Activated B cell treated with CpG ODN at 0.5 μM for 24 hours (primary cell): ENCODE results near the gene GEMIN8. TPM values are rescaled to one million over a fixed set of nuclear protein-coding genes. Genes with fewer than 3 reads are reported as not detected.

Experiments
- ATAC-seq: fragments of 200-7000 bp; cut with Tn5 transposase; one replicate; pipeline ENCODE4 v1.10.0; 2021; ENCODE audit warnings: low read depth, mild to moderate bottlenecking, moderate library complexity
- CTCF ChIA-PET: fragments of 350-600 bp; sonication (Branson Sonifier 250); formaldehyde crosslinking; loops from one replicate; lab custom pipeline; 2021; ENCODE audit warnings: antibody characterized with exemption; lab: Charles Lee
- POLR2A ChIA-PET: fragments of 350-600 bp; sonication (Branson Sonifier 250); formaldehyde crosslinking; loops from one replicate; lab custom pipeline; 2021; ENCODE audit warnings: antibody characterized with exemption; lab: Charles Lee
- DNase-seq: peaks from one replicate; pipeline ENCODE4 v3.0.0; 2022
- H3K27ac Mint-ChIP-seq: one replicate; pipeline ENCODE4 v1.8.0; 2020; ENCODE audit warnings: mixed read lengths
- H3K27me3 Mint-ChIP-seq: one replicate; pipeline ENCODE4 v1.8.0; 2021; ENCODE audit warnings: mixed read lengths
- H3K36me3 Mint-ChIP-seq: one replicate; pipeline ENCODE4 v1.8.0; 2021; ENCODE audit warnings: low read depth, mixed read lengths
- H3K4me1 Mint-ChIP-seq: one replicate; pipeline ENCODE4 v1.8.0; 2021; ENCODE audit warnings: mixed read lengths
- H3K4me3 Mint-ChIP-seq: one replicate; pipeline ENCODE4 v1.8.0; 2020; ENCODE audit warnings: mild to moderate bottlenecking, mixed read lengths
- H3K9me3 Mint-ChIP-seq: one replicate; pipeline ENCODE4 v1.8.0; 2020; ENCODE audit warnings: mixed read lengths
- intact Hi-C: fragments of 100-400 bp; cut with micrococcal nuclease; formaldehyde crosslinking; loops from one replicate; pipeline ENCODE4 v1.15.1; 2024
- total RNA-seq: library from RNA; stranded (reverse); gene quantifications from 2 replicates; pipeline ENCODE4 v1.2.3, GENCODE V29; 2022
- TF ChIP-seq, protein P1 (sequence below): fragments of 200-600 bp; IDR thresholded peaks from one replicate; pipeline ENCODE4 v1.8.0; 2022; ENCODE audit warnings: antibody characterized with exemption, mild to moderate bottlenecking

The GEMIN8 gene
- total RNA-seq, 1 donor from 2014 or later, result 19.9 TPM

DNA sequence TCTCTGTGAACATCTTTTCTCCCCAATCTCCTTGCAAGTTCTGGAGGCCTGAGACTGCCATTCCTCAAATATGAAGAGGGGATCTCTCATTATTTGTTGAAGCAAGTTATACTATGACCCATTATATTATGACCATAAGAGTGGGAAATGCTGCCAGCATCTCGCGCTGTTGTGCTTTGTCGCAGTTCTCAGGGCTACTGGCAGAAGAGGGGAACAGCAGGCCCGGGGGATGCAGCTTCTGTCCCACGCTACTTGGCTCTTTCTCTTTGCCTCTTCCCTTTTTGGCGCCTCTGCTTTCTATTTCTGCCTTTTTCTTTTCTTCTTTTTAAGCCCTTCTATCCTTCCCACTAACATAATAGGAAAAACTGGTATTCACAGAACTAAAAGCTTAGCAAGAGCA lies 64.2 kb downstream of the GEMIN8 start:
- Mint-ChIP-seq H3K4me1 (no peaks in the 10 kb centered on the region), H3K27ac (no peak overlapping the region), H3K9me3 (no peaks in the 10 kb centered on the region), H3K4me3 (no peak overlapping the region), H3K27me3 (no peaks in the 10 kb centered on the region), H3K36me3 (no peaks in the 10 kb centered on the region)
- TF ChIP-seq, protein P1, sequence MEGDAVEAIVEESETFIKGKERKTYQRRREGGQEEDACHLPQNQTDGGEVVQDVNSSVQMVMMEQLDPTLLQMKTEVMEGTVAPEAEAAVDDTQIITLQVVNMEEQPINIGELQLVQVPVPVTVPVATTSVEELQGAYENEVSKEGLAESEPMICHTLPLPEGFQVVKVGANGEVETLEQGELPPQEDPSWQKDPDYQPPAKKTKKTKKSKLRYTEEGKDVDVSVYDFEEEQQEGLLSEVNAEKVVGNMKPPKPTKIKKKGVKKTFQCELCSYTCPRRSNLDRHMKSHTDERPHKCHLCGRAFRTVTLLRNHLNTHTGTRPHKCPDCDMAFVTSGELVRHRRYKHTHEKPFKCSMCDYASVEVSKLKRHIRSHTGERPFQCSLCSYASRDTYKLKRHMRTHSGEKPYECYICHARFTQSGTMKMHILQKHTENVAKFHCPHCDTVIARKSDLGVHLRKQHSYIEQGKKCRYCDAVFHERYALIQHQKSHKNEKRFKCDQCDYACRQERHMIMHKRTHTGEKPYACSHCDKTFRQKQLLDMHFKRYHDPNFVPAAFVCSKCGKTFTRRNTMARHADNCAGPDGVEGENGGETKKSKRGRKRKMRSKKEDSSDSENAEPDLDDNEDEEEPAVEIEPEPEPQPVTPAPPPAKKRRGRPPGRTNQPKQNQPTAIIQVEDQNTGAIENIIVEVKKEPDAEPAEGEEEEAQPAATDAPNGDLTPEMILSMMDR, result no peak
- ATAC-seq, result no peak
- ChIA-PET POLR2A (interaction anchor here (0.5 kb wide), 1 partner anchor 261 kb away, joined by 3 read pairs; no protein-coding TSS in a partner anchor), CTCF (no interaction called here)
- intact Hi-C loops, result no loop called here
- DNase-seq, result no peak

DNA sequence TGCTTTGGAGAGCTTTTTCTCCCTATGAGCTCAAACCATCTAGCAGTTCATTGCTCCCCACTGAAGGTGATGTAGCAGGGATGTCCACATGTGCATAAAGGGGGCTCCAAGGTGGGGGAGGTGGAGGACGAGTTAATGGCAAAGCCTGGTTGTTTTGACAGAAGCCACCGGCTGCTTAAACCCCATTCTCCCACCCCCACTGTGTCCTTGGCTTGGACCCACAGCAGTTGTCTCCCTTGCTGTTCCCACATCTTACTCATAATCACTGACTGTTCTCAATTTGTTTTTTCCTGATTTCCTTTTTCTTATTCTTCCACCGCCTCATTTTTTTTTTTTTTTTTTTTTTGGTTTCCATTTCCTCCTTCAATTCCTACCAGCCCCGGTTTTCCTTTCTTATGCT lies 72.7 kb downstream of the GEMIN8 start:
- Mint-ChIP-seq H3K4me1 (no peaks in the 10 kb centered on the region), H3K27ac (no peak overlapping the region), H3K9me3 (no peaks in the 10 kb centered on the region), H3K27me3 (no peaks in the 10 kb centered on the region), H3K36me3 (no peaks in the 10 kb centered on the region), H3K4me3 (no peak overlapping the region)
- intact Hi-C loops, result no loop called here
- ChIA-PET CTCF (no interaction called here), POLR2A (no interaction called here)
- ATAC-seq, result no peak
- DNase-seq, result no peak
- TF ChIP-seq, protein P1, result no peak

Other genes starting within 250 kb of the GEMIN8 start
- not detected in 2 replicates for gene GPM6B, start 212.8 kb downstream of the GEMIN8 start, total RNA-seq